Mesenchymal stem cell (in vitro differentiated cells and primary cell): Measurements from ENCODE around the gene MT1G.

Experiments used
- DNase-seq: peaks from one replicate; pipeline ENCODE4 v3.0.0-alpha.2; 2013
- H2AFZ ChIP-seq: one replicate; pipeline ENCODE4 v1.6.1; 2013; ENCODE audit warnings: low read depth, mild to moderate bottlenecking, control low read depth, inconsistent platforms, low read length, moderate library complexity
- H2AK5ac ChIP-seq: 2 replicates; pipeline ENCODE4 v1.6.1; 2013; ENCODE audit warnings: low read length, moderate library complexity, mild to moderate bottlenecking, inconsistent platforms; ENCODE audit not compliant: severe bottlenecking
- H2BK120ac ChIP-seq: one replicate; pipeline ENCODE4 v1.6.1; 2013; ENCODE audit warnings: low read depth, mild to moderate bottlenecking, inconsistent platforms, low read length, moderate library complexity
- H2BK12ac ChIP-seq, 2 experiments: one replicate each; pipeline ENCODE4 v1.6.1; 2013; ENCODE audit warnings: inconsistent platforms in 2 of 2, low read length in 2 of 2, mild to moderate bottlenecking in 2 of 2, moderate library complexity in 2 of 2, control low read depth in 1 of 2
- H2BK15ac ChIP-seq: one replicate; pipeline ENCODE4 v1.6.1; 2013; ENCODE audit warnings: mild to moderate bottlenecking, low read depth, inconsistent platforms; ENCODE audit not compliant: poor library complexity, severe bottlenecking
- H2BK5ac ChIP-seq: 2 replicates; pipeline ENCODE4 v1.6.1; 2013; ENCODE audit warnings: low read depth, mild to moderate bottlenecking, low read length, control low read depth, inconsistent platforms; ENCODE audit not compliant: poor library complexity, severe bottlenecking
- H3K14ac ChIP-seq, 2 experiments: one replicate each; pipeline ENCODE4 v1.6.1; 2013; ENCODE audit warnings: inconsistent platforms in 2 of 2, low read length in 2 of 2, control low read depth in 1 of 2, mild to moderate bottlenecking in 1 of 2, moderate library complexity in 1 of 2
- H3K18ac ChIP-seq, 2 experiments: one replicate each; pipeline ENCODE4 v1.6.1; 2013; ENCODE audit warnings: inconsistent platforms in 2 of 2, low read length in 2 of 2, control low read depth in 1 of 2, low read depth in 1 of 2, mild to moderate bottlenecking in 1 of 2
- H3K23ac ChIP-seq, 2 experiments: one replicate each; pipeline ENCODE4 v1.6.1; 2013; ENCODE audit warnings: inconsistent platforms in 2 of 2, low read length in 2 of 2, mild to moderate bottlenecking in 2 of 2, moderate library complexity in 2 of 2, control low read depth in 1 of 2
- H3K27ac ChIP-seq: 2 replicates; pipeline ENCODE4 v1.5.1; 2013; ENCODE audit warnings: mild to moderate bottlenecking, moderate library complexity, low read length, control low read depth, inconsistent platforms; ENCODE audit not compliant: poor library complexity, severe bottlenecking
- H3K27me3 ChIP-seq, 2 experiments: 2 replicates each; pipeline versions ENCODE4 v1.6.1 to v1.7.0; 2013; ENCODE audit warnings: low read length in 2 of 2, mild to moderate bottlenecking in 2 of 2, moderate library complexity in 2 of 2, control low read depth in 1 of 2, inconsistent platforms in 1 of 2; ENCODE audit not compliant: control insufficient read depth in 1 of 2, insufficient read depth in 1 of 2
- H3K36me3 ChIP-seq, 2 experiments: 2 replicates each; pipeline versions ENCODE4 v1.6.1 to v1.7.0; 2013; ENCODE audit warnings: low read length in 2 of 2, control low read depth in 1 of 2, inconsistent platforms in 1 of 2, low read depth in 1 of 2, mild to moderate bottlenecking in 1 of 2; ENCODE audit not compliant: insufficient read depth in 2 of 2, control insufficient read depth in 1 of 2
- H3K4ac ChIP-seq, 2 experiments: one replicate each; pipeline ENCODE4 v1.6.1; 2013; ENCODE audit warnings: inconsistent platforms in 2 of 2, low read length in 2 of 2, mild to moderate bottlenecking in 2 of 2, moderate library complexity in 2 of 2, control low read depth in 1 of 2, low read depth in 1 of 2
- H3K4me1 ChIP-seq: 2 replicates; pipeline ENCODE4 v1.6.1; 2013; ENCODE audit warnings: low read depth, low read length, control low read depth; ENCODE audit not compliant: control insufficient read depth, insufficient read depth
- H3K4me2 ChIP-seq: 2 replicates; pipeline ENCODE4 v1.6.1; 2013; ENCODE audit warnings: low read length, mild to moderate bottlenecking, inconsistent platforms; ENCODE audit not compliant: poor library complexity, severe bottlenecking
- H3K4me3 ChIP-seq, 2 experiments: 2 replicates each; pipeline versions ENCODE4 v1.5.1 to v1.7.0; 2013; ENCODE audit warnings: low read length in 2 of 2, mild to moderate bottlenecking in 2 of 2, control low read depth in 1 of 2, low read depth in 1 of 2; ENCODE audit not compliant: insufficient read depth in 1 of 2
- H3K79me1 ChIP-seq: replicated peaks from 2 replicates; pipeline ENCODE4 v1.6.1; 2013; ENCODE audit warnings: mild to moderate bottlenecking, control low read depth, low read length, inconsistent platforms; ENCODE audit not compliant: poor library complexity, severe bottlenecking
- H3K9ac ChIP-seq: 2 replicates; pipeline ENCODE4 v1.7.0; 2013; ENCODE audit warnings: mild to moderate bottlenecking, low read length, moderate library complexity
- H3K9me3 ChIP-seq: 2 replicates; pipeline ENCODE4 v1.7.0; 2013; ENCODE audit warnings: mild to moderate bottlenecking, low read length; ENCODE audit not compliant: control insufficient read depth
- H4K8ac ChIP-seq: one replicate; pipeline ENCODE4 v1.6.1; 2013; ENCODE audit warnings: inconsistent platforms, mild to moderate bottlenecking, low read length, moderate library complexity
- H4K91ac ChIP-seq: one replicate; pipeline ENCODE4 v1.6.1; 2013; ENCODE audit warnings: mild to moderate bottlenecking, low read length, inconsistent platforms
- WGBS: methylation state at CpG from one replicate; pipeline ENCODE4 v1.1.7; 2013; ENCODE audit warnings: mixed read lengths; 5-methylcytosine and 5-hydroxymethylcytosine counted together

Gene MT1G

GRCh38 chr16:56684926-56685590 is 17.2 kb upstream of the MT1G start:
- H3K36me3 ChIP-seq: no peaks in the 10 kb centered on the region
- no peak overlapping the region for H2BK12ac ChIP-seq
- no peak overlapping the region for H3K4ac ChIP-seq
- DNase-seq: no peak
- H4K91ac ChIP-seq: no peak overlapping the region
- no peaks in the 10 kb centered on the region for H3K27me3 ChIP-seq
- no peak overlapping the region for H3K14ac ChIP-seq
- H3K4me3 ChIP-seq: no peak overlapping the region
- H3K9ac ChIP-seq: no peak overlapping the region
- H2BK120ac ChIP-seq: no peak overlapping the region
- H3K4me1 ChIP-seq: peaks cover 13% of the 10 kb centered on the region
- H3K79me1 ChIP-seq: no peaks in the 10 kb centered on the region
- no peak overlapping the region for H2AK5ac ChIP-seq
- no peak overlapping the region for H2BK15ac ChIP-seq
- no peak overlapping the region for H3K18ac ChIP-seq
- H4K8ac ChIP-seq: no peak overlapping the region
- no peak overlapping the region for H2AFZ ChIP-seq
- no peak overlapping the region for H3K4me2 ChIP-seq
- WGBS: 95% methylated on average over 4 of the region's 4 CpGs
- no peak overlapping the region for H3K27ac ChIP-seq
- no peak overlapping the region for H3K23ac ChIP-seq
- H2BK5ac ChIP-seq: no peak overlapping the region
- H3K9me3 ChIP-seq: peaks cover 10% of the 10 kb centered on the region

- Histone ChIP-seq H3K18ac (no peak overlapping the region), H2AFZ (no peak overlapping the region), H3K23ac (no peak overlapping the region), H4K91ac (no peak overlapping the region), H3K9me3 (peaks cover 10% of the 10 kb centered on the region), H2BK120ac (no peak overlapping the region), H3K14ac (no peak overlapping the region), H3K4me2 (no peak overlapping the region), H3K4me3 (no peak overlapping the region), H3K79me1 (no peaks in the 10 kb centered on the region), H3K4me1 (peaks cover 13% of the 10 kb centered on the region), H4K8ac (no peak overlapping the region), H2BK12ac (no peak overlapping the region), H3K4ac (no peak overlapping the region), H3K9ac (no peak overlapping the region), H2BK15ac (no peak overlapping the region), H3K36me3 (no peaks in the 10 kb centered on the region), H2BK5ac (no peak overlapping the region), H2AK5ac (no peak overlapping the region), H3K27ac (no peak overlapping the region), H3K27me3 (no peaks in the 10 kb centered on the region)
- 69% methylated on average over 3 of the region's 4 CpGs for WGBS
- no peak for DNase-seq
Observed at GRCh38 chr16:56684256-56684925, 16.5 kb upstream of the MT1G start.

- Histone ChIP-seq H3K18ac (no peak overlapping the region), H3K27ac (no peak overlapping the region), H2AFZ (no peak overlapping the region), H2AK5ac (no peak overlapping the region), H2BK120ac (no peak overlapping the region), H4K91ac (no peak overlapping the region), H2BK15ac (no peak overlapping the region), H3K79me1 (no peaks in the 10 kb centered on the region), H3K4me3 (peak overlapping the region in 1 of 2 experiments; percentile 79), H3K4me1 (peaks cover 10% of the 10 kb centered on the region), H3K4me2 (no peak overlapping the region), H2BK5ac (no peak overlapping the region), H2BK12ac (no peak overlapping the region), H3K27me3 (no peaks in the 10 kb centered on the region), H3K14ac (no peak overlapping the region), H3K9me3 (peaks cover 10% of the 10 kb centered on the region), H3K36me3 (no peaks in the 10 kb centered on the region), H3K4ac (no peak overlapping the region), H3K9ac (peak overlapping the region; percentile 85), H3K23ac (no peak overlapping the region), H4K8ac (no peak overlapping the region)
- DNase-seq: no peak
- WGBS: 85% methylated on average over 4 of the region's 5 CpGs
Observed at GRCh38 chr16:56683424-56684172, 15.7 kb upstream of the MT1G start.
